Endothelial cell of umbilical vein (primary cell): ENCODE results near the gene SLMAP.

ENCODE experiments used
- MYC ChIP-seq: IDR thresholded peaks from one replicate; pipeline ENCODE4 v1.6.1; 2011; ENCODE audit warnings: mild to moderate bottlenecking, low read depth, low read length
- POLR2AphosphoS5 ChIP-seq: IDR thresholded peaks from 2 replicates; pipeline ENCODE4 v1.6.1; 2012; ENCODE audit warnings: low read depth, mild to moderate bottlenecking, control low read depth, low read length, moderate library complexity; ENCODE audit not compliant: insufficient read depth
- TF ChIP-seq, protein P1 (sequence below): IDR thresholded peaks from 2 replicates; pipeline ENCODE4 v1.6.1; 2011; ENCODE audit not compliant: insufficient read depth, insufficient read length
- TF ChIP-seq, protein P2 (sequence below), 2 donors: IDR thresholded peaks; 1 replicate in 1 of 2; 2 replicates in 1 of 2; pipeline ENCODE4 v1.5.1; 2011; ENCODE audit warnings: low read length in 2 of 2, mild to moderate bottlenecking in 2 of 2, moderate library complexity in 2 of 2, control low read depth in 1 of 2, inconsistent platforms in 1 of 2, low read depth in 1 of 2; ENCODE audit not compliant: insufficient read depth in 1 of 2; ENCODE audit errors: extremely low read depth in 1 of 2

DNA sequence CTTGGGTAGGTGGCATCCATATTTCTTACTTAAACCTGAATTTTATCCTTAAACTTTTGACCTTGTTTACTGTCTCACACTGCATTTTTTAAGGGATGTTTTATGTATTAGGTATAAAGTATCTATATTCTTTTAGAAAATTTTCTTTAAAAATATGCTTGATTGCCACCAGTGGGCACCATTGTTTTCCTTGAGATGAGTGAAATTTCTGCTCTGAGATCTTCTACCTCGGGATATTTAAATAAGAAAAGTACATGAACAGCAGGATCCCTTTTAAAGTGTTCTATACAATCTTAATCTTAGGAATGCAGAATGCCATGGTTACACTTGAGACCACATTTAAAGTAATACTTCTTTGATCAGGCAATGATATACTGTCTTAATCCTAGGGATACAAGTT is 108.7 kb downstream of the SLMAP start:
- TF ChIP-seq, protein P1, sequence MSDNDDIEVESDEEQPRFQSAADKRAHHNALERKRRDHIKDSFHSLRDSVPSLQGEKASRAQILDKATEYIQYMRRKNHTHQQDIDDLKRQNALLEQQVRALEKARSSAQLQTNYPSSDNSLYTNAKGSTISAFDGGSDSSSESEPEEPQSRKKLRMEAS, result no peak
- TF ChIP-seq, protein P2, sequence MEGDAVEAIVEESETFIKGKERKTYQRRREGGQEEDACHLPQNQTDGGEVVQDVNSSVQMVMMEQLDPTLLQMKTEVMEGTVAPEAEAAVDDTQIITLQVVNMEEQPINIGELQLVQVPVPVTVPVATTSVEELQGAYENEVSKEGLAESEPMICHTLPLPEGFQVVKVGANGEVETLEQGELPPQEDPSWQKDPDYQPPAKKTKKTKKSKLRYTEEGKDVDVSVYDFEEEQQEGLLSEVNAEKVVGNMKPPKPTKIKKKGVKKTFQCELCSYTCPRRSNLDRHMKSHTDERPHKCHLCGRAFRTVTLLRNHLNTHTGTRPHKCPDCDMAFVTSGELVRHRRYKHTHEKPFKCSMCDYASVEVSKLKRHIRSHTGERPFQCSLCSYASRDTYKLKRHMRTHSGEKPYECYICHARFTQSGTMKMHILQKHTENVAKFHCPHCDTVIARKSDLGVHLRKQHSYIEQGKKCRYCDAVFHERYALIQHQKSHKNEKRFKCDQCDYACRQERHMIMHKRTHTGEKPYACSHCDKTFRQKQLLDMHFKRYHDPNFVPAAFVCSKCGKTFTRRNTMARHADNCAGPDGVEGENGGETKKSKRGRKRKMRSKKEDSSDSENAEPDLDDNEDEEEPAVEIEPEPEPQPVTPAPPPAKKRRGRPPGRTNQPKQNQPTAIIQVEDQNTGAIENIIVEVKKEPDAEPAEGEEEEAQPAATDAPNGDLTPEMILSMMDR (IDR thresholded peaks at IDR 0.05; ENCODE audit: extremely low read depth in 1 of 2, insufficient read depth in 1 of 2, low read depth in 1 of 2, low read length in 2 of 2), result peak; percentile 16 to 22
- TF ChIP-seq MYC (no peak), POLR2AphosphoS5 (no peak)
